Measurements from ENCODE around the gene SCAPER. TPM values are rescaled to one million over a fixed set of nuclear protein-coding genes. Genes with fewer than 3 reads are reported as not detected.

SCAPER gene
- total RNA-seq, 1 donor from 2014 or later, result 29.2 TPM

DNA sequence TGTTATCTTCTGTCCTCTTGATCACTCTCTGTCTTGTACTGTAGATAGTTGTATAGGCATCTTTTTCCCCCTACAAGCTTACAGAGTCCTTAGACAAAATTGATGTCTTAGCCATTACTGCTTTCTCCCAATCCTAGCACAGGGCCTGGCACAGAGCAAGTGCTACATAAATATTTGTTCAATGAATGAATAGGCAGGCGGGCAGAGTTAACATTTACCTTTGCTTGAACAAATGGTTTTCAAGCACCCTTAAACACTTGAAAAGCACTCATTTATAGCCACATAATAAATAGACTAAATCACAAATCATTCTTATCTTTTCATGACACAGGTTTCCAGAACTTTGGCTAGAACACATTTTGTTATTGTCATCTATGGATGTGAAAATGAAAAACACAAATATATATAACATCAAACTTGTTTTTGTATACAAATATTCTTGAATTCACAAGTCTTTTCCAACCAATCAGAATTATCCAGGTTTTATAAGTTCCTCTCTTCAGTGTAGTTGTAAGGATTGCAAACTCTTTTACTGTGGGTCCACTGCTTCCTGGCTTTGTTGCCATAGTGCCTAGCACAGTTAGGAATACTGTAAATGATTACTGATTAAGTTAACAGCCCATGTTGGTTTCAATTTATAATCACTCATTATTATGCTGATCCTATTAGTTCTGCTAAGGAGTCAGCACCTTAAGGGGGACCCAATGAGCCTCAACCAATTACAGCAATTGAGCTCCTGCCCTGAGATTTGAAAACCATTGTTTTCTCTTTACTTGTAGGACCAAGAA lies 506.6 kb downstream of the SCAPER start:
- DNase-seq, result no peak

DNA sequence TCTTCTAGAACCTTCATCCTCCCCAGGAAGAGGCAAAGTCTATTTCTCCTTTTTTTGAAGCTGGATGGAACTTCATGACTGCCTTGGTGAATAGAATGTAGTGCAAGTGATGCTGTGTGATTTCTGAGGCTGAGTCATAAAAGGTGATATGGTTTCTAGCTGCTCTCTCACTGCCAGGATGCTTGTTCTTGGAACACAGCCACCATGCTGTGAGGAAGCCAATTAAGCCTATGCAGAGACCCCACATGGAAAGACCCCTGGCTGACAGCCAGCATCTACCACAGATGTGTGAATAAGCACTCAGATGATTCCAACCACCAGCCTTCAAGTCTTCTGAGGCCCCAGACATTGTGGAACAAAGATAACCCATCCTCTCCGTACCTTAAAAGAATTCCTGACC lies 511.5 kb downstream of the SCAPER start:
- no peak for DNase-seq

DNA sequence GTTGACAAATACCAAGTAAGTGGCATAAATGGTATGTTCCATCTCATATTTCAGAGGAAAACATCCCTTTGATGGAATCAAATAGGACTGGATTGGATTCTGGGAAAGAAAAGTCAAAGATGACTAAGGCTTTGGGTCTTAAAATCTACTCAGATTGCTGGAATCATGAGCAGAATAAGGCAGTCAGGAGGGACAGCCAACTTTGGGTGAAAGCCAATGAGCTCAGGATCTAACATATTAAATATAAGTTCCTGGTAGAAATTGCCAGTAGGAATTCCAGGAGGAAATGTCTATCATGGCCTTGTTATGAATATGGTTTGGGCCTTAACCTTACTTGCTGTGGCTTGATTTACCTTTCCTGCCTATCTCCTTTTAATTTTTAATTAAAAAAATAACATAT lies 513.3 kb downstream of the SCAPER start:
- DNase-seq, result no peak

DNA sequence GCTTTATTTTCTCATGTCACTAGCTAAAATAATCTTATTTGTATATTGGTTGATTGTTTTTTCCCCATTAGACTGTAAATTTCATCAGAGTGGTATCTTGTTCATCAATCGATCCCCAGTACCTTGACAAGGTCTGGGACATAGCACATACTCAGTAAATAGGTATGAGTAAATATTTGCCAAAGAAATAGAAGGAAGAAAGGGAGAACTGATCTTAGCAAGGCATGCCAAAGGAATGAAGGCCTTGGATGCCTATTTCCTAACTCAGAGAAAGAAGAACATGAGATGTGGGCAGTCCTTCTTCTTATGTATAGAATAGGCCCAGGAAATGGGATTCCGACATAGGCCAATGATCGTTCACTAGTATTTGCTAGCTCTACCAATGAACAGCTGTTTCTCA lies 513.8 kb downstream of the SCAPER start:
- no peak for DNase-seq

DNA sequence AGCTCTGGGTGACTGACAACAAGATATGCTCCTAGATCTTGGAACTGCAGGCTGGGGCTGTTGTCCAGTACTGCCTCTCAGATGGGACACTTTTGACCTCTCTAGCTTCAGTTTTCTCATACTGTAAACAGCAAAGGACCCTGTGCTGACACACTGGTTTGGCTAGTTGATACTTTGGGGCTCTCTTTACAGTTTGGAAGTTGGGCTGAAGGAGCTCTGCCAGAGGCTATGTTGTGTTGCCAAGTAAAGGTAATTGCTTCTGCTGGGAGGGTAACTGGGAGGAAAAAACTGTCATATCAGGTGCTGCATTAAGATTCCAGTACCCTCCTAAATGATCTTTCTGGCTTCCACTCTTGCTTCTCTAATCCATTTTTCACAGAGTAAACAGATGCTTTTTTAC lies 514.6 kb downstream of the SCAPER start:
- DNase-seq, result no peak

DNA sequence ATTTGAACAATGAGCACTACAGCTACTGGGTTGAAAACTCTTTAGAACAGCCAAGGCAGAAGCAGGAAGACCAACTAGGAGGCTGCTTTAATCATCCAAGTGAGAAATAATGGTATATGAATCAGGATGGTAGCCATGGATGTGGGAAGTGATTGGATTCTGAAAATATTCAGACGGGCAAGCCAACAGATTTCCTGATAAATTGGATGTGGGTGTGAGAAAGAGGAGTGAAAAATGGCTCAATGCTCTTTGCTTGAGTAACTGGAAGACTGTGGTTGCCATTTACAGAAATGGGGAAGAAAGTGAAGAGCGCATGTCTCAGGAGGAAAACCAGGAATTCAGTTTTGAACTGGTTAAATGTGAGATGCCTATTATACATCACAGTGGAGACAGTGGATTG lies 518.2 kb downstream of the SCAPER start:
- DNase-seq, result no peak

DNA sequence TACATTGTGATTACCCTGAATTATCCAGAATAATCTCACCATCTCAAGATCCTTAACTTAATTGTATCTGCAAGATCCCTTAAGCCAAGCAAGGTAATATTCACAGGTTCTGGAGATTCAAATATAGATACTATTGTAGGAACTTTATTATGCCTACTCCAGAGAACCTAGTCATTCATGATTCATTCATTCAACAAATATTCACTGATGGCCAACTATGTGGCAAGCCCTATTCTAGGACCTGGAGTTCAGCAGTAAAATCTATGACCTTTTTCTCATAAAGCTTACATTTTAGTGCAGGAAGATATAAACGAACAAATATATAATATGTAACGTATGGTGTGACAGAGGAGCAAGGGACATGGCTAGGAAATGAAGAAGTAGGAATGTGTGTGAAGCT lies 519.0 kb downstream of the SCAPER start:
- no peak for DNase-seq

DNA sequence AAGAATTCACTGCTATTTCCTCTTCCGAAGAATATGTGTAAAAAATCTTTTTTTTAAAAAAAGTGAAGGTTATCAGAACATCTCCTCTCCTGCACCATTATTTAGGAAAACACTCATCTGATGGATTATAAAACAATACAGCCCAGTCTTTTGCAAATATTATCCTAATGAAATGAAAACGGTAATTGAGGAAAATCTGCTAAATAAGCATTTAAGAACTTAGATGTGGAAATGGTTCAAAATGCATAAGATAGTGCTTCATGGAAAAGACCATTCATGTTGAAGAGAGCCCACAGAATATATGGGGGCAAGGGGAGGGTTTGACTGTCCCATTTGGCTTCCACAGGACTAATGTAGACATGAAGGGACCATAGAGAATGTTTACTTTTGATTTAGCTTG lies 520.7 kb downstream of the SCAPER start:
- DNase-seq, result no peak

DNA sequence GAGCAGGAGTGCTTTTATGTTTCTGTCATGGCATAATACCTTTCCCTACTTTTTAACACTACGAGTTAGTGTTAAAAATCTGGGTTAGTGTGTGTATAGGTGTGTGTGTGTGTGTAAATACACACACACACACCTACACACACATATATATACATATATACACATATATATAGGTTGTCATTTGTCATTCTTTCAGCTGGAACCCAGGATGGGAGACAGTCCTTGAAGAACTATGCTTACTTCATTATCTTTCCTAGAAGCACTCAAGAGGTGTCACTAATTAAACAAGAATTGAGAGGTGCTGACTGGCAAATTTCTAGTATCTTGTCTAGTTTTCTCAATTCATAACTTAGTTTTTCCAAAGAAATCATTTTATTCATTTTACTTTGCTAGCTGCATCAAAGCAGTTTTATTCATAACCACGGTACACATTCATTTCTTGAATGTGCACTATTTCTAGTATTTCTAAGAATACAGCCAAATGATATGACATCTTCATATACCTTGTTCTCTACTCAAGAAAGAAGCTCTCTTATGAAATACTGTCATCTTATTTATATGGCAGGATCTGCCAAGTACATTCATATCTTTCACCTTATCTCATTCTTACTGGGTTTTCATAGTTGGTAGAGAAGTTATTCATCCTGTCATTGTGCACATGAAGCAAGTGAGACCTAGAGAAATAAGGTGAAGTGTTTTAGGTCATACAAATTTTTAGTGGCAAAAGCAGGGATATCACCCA lies 522.0 kb downstream of the SCAPER start:
- no peak for DNase-seq

DNA sequence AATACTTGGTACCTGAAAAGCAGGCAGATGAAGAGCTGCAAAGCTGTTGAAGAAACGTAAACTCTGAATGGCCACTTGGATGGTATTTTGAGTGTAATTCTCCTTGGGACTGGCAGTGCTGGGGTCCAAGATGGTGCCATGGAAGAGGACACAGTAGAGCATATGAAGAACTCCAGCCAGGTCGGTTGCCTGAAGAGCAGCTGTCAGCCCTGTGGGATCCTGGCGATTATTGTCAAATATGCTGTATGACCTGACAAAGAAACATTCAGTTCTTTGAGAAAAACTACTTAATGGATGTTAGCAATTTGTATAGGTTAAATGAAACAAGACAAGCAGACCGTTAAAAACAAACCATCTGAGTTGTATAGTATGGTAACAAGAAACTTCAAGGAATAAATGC lies 523.8 kb downstream of the SCAPER start:
- DNase-seq, result no peak

DNA sequence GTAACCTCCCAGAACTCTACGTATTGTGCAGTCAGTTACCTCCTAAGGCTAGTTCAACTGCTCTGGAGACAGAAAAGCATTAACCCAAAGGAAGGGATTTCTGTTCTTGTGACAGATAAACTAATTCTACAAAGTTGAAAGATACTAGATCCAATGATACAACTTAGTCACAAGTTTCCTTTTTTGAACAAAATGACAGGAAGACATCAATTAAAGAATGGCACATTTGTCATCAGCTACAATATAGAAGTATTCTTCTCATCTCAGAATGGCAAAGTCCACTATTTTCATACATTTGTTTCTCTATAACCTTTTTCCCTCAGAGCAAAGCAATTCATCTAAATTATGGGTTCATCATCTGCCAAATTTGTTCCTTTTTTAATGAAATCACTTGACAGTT lies 524.9 kb downstream of the SCAPER start:
- DNase-seq, result no peak

DNA sequence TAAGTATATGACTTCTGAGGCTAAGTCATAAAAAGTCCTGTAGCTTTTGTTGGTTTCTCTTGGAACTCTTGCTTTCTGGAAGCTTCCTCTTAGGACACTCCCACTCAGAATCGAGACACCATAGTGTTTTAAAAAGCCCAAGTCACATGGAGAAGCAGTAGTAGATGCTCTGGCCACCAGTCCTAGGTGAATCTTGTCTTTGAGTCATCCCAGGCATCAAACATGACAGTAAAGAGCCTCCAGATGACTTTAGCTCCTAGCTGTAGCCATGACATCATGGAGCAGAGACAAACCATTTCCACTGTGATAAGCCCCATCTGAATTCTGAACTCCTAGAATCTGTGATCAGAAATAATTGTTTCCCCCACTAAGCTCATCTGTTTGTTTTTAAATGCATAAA lies 526.4 kb downstream of the SCAPER start:
- no peak for DNase-seq

DNA sequence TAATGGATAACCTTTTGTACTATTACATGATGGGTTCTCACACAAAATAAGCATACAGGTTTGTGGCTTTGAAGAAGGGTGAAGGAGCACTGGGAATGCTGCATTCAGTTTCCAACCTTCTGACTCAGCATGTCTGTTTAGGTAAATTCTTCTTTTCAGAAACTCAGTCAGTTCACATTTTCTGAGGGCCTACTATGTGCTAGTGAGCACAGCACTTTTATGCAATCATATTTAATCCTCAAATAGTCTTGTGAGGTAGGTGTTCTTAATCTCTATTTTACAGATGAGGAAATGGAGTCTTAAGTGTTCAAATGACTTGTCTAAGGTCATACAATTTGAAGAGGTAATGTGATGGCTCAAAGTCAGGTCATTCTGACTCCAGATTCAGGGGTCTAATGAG lies 527.4 kb downstream of the SCAPER start:
- DNase-seq, result no peak

DNA sequence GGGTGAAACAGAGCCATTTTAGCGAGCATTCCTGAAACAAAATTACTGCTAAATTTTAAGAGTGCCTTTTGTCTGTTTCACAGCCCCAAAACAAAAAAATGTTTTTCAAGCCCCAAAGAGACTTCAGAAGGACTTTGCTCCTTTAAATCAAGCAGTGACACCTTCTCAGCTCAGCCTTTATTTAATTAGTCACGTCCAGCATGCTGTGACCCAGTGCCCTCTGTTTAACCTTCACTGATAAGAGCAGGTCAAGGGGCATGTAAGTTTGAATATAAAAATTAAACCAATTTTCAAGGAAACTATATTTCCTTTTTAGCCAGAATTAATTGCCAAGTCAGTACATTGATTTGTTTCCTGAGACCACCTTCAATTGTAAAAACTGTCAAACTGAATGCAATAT lies 527.9 kb downstream of the SCAPER start:
- no peak for DNase-seq

DNA sequence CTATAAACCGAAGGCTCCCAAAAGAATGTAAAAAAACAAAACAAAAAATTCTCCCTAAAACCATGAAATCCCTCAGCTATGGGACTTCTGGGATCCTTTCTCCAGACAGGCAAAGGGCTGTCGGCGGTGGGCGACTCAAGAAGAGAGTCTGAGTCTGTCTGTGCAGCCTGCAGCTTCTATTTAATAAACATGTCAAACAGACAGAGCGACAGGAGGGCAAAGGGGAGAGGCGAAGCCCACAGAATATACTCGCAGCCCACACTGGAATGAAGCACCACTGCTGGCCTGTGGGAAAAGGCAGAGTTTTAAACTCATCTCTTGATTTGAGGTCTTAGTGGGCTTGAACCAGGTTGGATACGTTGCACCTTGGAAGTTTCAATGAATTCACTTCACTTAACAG lies 528.3 kb downstream of the SCAPER start:
- no peak for DNase-seq

DNA sequence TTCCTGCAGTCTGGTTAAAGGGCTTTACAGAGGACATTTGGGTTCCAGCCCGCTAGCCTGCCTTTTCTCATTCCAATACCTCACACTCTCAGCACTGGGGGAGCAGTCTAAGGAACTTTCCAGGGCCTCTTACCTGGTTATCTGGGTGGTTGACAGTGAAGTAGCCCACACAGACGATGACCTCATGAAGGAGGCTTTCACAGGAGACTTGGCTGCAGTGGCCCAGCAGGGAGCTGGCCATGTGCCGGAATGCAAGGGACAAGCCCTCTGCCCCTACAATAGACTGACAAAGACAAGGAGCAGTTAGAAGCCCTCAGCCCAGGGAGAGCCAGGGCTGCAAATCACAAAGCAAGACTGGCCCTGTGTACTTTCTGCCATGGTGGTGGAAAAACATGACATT lies 529.1 kb downstream of the SCAPER start:
- DNase-seq, result no peak

DNA sequence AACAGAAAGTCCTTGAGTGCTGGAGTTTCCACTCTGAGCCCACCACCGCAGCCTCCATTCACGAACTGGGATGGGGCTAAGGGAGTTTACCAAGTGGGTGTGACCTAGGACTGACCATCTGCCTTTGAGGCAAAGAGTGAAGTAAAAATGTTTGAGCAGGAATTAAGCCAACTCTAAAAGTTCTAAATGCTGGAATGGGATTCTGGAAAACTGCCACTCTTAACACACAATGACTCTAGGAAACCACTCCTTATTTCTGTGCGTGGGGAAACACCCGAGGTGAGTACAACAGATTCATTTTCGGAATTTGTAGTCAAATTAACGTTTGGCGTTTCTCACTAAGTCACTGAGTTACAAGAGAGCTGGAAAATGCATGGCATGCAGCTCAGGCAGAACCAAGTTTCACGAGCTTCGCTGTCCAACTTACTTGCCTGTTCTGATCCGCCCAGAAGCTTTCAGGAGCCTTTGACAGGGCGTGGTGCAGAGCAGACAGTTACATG lies 537.0 kb downstream of the SCAPER start:
- no peak for DNase-seq

DNA sequence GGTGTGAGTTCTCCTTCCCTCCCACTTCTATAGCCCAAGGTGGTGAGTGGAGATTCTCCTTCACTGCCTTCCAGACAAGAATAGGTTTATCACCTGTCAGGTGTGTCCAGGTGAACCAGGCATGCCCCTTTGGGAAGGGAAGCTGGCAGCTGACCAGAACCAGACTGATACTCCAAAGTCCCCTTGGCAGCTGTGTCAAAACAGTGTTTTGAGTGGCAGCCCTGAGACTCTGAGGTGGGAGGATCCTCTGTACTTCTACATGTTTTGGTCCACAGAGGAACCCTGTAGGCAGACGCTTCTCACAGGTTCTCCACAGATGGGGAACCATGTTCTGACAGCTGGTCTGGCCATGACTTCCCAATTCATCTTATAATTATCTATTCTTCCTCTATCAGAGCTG lies 538.4 kb downstream of the SCAPER start:
- DNase-seq, result no peak

DNA sequence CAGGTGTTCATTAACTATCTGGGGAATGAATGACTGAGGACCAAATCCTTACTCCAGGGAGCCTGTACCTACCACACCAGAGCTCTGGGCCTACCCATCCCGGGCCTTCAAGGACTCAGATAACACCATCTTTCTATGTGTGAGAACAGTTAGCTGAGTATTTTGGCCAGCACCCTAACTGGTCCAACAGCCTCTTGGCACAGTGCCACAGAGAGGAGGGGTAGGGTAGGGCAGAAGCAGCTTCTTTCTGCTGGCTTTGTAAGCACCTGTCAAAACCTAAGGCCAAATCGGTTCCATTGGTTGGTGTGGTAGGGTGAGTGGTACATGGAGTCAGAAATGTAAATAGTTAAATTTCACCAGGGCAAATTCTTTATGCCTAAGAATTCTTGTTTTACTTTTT lies 541.9 kb downstream of the SCAPER start:
- no peak for DNase-seq

DNA sequence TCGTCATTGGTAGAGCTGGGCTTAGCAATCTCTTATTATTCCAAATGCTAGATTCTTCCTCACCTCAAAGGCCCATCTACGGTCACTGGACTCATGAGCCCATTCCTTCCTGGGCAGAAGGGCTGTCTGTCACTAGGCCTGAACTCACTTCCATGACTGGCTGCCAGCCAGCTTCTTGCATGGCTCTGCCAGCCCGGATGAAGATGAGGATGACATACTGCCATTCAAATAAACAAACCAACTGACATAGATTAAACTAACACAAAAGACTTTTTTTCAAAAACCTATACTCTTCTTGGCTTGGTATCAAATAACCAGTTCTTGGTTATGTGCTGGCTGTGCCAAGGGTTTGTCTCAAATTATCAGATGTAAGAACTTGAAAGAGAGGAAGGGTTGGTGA lies 544.7 kb downstream of the SCAPER start:
- DNase-seq, result no peak

DNA sequence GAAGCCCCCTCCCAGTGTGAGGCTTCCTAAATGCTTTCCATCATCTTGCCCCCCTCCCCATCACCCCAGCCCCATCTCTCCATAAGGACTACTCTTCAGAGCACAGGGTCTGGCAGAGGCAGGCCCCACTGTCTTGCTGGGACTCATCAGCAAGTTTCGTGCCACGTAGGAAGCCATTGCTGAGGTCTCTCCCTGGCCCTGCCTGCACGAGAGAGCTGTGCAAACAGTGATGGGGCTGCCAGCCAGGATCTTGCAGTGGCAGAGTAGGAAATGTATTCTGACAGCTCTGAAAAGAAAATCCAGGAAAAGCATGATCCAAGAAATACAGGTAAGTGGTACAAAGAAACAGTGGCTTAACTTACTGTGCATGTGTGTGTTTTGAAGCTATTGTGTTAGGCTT lies 546.0 kb downstream of the SCAPER start:
- no peak for DNase-seq

DNA sequence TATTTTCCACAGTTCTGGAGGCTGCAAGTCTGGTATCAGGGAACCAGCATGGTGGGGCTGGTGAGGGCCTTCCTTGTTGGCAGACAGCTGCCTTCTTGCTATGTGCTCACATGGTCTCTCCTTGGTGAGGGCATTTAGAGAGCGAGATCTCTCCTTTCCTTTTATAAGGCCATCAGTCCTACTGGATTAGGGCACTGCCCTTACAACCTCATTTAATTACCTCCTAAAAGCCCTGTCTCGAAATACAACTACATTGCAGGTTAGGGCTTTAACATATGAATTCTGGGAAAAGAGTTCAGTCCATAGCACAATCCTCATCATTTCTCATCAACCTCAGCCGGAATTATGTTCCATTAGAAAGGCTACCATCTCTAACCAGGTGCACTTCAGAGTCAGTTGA lies 546.7 kb downstream of the SCAPER start:
- no peak for DNase-seq

DNA sequence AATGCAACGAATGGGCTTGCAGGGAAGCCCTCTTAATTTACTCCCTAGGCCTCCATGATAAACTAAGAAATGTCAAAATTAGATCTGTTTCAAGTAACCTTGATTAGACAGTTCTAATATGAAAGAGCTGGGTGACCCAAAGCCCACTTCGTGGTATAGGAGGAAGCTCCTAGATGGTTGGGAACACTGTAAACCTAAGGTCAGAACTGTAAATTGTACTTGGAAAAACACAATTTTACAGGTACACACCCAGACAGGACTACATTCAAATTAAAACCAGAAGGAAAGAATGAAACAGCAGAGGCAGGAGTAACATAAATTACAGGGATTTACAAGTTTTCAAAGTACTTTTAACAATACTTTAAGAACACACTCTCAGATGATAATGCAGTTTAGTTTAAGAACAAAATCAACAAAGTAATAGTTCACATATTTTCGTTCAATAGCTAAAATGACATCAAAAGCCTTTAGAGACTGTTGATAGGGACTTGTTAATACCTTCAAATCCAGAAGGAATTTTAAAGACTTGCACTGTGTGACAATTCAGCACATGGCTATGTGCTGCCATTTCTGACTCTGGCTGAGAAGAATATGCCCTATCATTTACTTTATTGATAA lies 550.2 kb downstream of the SCAPER start:
- DNase-seq, result no peak

DNA sequence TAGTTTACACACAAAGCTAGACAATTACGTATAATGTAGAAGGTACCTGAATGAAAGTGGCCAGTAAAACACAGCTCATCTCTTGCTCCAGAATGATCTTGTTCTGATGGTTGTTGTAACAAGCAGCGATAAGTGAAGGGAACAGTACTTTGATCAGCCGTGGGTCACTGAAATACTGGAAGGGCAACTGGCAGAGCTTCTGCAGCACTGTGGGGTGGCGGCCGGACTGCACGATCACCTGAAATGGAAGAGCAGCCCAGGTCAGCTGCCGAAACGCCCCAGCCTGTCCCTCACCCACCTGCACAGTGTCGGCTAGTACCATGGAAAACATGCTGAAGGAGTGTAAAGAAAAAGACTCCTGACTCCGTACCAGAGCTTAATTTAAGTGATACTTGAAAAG lies 551.2 kb downstream of the SCAPER start:
- DNase-seq, result no peak

Data from skin of body (tissue), 2 donors.